Measurements from ENCODE around the gene RPS21. TPM values are rescaled to one million over a fixed set of nuclear protein-coding genes. Genes with fewer than 3 reads are reported as not detected.

The RPS21 gene
- total and polyA plus RNA-seq, 10 donors: 1,168 to 11,722 (median 3,328) TPM

GRCh38 chr20:62400021-62400420, 13.1 kb downstream of the RPS21 start:
- Histone ChIP-seq H3K9me3 (no peaks in the 10 kb centered on the region), H3K4me3 (no peak overlapping the region), H3K4me1 (peaks cover 0 to 21% (median 6%) of the 10 kb centered on the region in 6 donors), H3K27me3 (replicated peaks in 1 of 7) (no peaks in the 10 kb centered on the region), H3K36me3 (peaks cover 0 to 53% (median 0%) of the 10 kb centered on the region in 6 donors), H3K27ac (no peak overlapping the region)
- intact Hi-C loops (cut with DNase I; ENCODE audit: low total_unique reads): no loop called here
- WGBS, 5 donors: 81 to 90% (median 83%) methylated on average over 7 of the region's 7 CpGs
- no peak for DNase-seq
- no peak for TF ChIP-seq POLR2AphosphoS5 (IDR thresholded peaks at IDR 0.05)
- TF ChIP-seq CTCF (IDR thresholded peaks at IDR 0.05 in 8 of 11, conservative IDR thresholded peaks at IDR 0.05 in 3 of 11): no peak
- no peak for TF ChIP-seq POLR2A (IDR thresholded peaks at IDR 0.05)

GRCh38 chr20:62400541-62400940, 13.6 kb downstream of the RPS21 start:
- WGBS, 5 donors: 81 to 93% (median 90%) methylated on average over 10 of the region's 10 CpGs
- H3K9me3 ChIP-seq: no peaks in the 10 kb centered on the region
- no peaks in the 10 kb centered on the region for H3K27me3 ChIP-seq (replicated peaks in 1 of 7)
- intact Hi-C loops (cut with DNase I; ENCODE audit: low total_unique reads): no loop called here
- no peak overlapping the region for H3K4me3 ChIP-seq
- H3K4me1 ChIP-seq: peaks cover 2 to 26% (median 12%) of the 10 kb centered on the region in 6 donors
- DNase-seq: no peak
- peaks cover 0 to 48% (median 0%) of the 10 kb centered on the region in 6 donors for H3K36me3 ChIP-seq
- H3K27ac ChIP-seq: no peak overlapping the region
- TF ChIP-seq POLR2AphosphoS5 (IDR thresholded peaks at IDR 0.05) (no peak), POLR2A (IDR thresholded peaks at IDR 0.05) (no peak), CTCF (IDR thresholded peaks at IDR 0.05 in 8 of 11, conservative IDR thresholded peaks at IDR 0.05 in 3 of 11) (no peak)

- H3K36me3 ChIP-seq: peaks cover 0 to 40% (median 0%) of the 10 kb centered on the region in 6 donors
- no peak for DNase-seq
- H3K9me3 ChIP-seq: no peaks in the 10 kb centered on the region
- no peaks in the 10 kb centered on the region for H3K27me3 ChIP-seq (replicated peaks in 1 of 7)
- H3K4me3 ChIP-seq: no peak overlapping the region
- WGBS, 5 donors: 74 to 91% (median 84%) methylated on average over 14 to 21 of the region's 21 CpGs
- peaks cover 10 to 34% (median 20%) of the 10 kb centered on the region in 6 donors for H3K4me1 ChIP-seq
- intact Hi-C loops (cut with DNase I; ENCODE audit: low total_unique reads): no loop called here
- no peak overlapping the region for H3K27ac ChIP-seq
- TF ChIP-seq POLR2AphosphoS5 (IDR thresholded peaks at IDR 0.05) (no peak), POLR2A (IDR thresholded peaks at IDR 0.05) (no peak), CTCF (IDR thresholded peaks at IDR 0.05 in 8 of 11, conservative IDR thresholded peaks at IDR 0.05 in 3 of 11) (no peak)
Observed at GRCh38 chr20:62401331-62401779, 14.5 kb downstream of the RPS21 start.

- intact Hi-C loops (cut with DNase I; ENCODE audit: low total_unique reads): no loop called here
- no peak for DNase-seq
- H3K36me3 ChIP-seq: peaks cover 0 to 36% (median 0%) of the 10 kb centered on the region in 6 donors
- 92 to 96% (median 95%) methylated on average over 16 to 23 of the region's 23 CpGs for WGBS, 5 donors
- H3K27me3 ChIP-seq (replicated peaks in 1 of 7): no peaks in the 10 kb centered on the region
- peaks cover 15 to 43% (median 28%) of the 10 kb centered on the region in 6 donors for H3K4me1 ChIP-seq
- H3K27ac ChIP-seq: no peak overlapping the region
- no peak overlapping the region for H3K4me3 ChIP-seq
- TF ChIP-seq POLR2AphosphoS5 (IDR thresholded peaks at IDR 0.05): no peak
- no peak for TF ChIP-seq CTCF (IDR thresholded peaks at IDR 0.05 in 8 of 11, conservative IDR thresholded peaks at IDR 0.05 in 3 of 11)
- no peak for TF ChIP-seq POLR2A (IDR thresholded peaks at IDR 0.05)
- H3K9me3 ChIP-seq: no peaks in the 10 kb centered on the region
Observed at GRCh38 chr20:62402456-62403150, 15.7 kb downstream of the RPS21 start.
